Right lobe of liver (tissue), 6 donors: ENCODE results near the gene BCL11B. TPM values are rescaled to one million over a fixed set of nuclear protein-coding genes. Genes with fewer than 3 reads are reported as not detected.

ENCODE experiments used
- ATAC-seq, 4 donors: fragments of 200-7000 bp; cut with Tn5 transposase; one replicate each; pipeline ENCODE4 v1.9.1; 2020; ENCODE audit warnings: mild to moderate bottlenecking in 4 of 4, moderate library complexity in 4 of 4
- DNase-seq, 3 donors: peaks; one replicate each; pipeline ENCODE4 v3.0.0-alpha.2; 2020
- H3K27ac ChIP-seq, 3 donors: fragments of 200-600 bp; one replicate each; pipeline ENCODE4 v1.8.0; 2022
- H3K27me3 ChIP-seq, 2 donors: fragments of 200-600 bp; one replicate each; pipeline ENCODE4 v1.8.0; 2022
- H3K36me3 ChIP-seq, 4 donors: fragments of 200-600 bp; sonication (generic) in 1 of 4; one replicate each; pipeline versions ENCODE4 v1.5.1 to v1.8.0; 2017 to 2022; ENCODE audit warnings: control low read depth in 1 of 4
- H3K4me1 ChIP-seq, 4 donors: fragments of 200-600 bp; sonication (generic) in 1 of 4; one replicate each; pipeline versions ENCODE4 v1.5.1 to v1.8.0; 2017 to 2022; ENCODE audit warnings: control low read depth in 1 of 4
- H3K4me3 ChIP-seq, 3 donors: fragments of 200-600 bp; one replicate each; pipeline ENCODE4 v1.8.0; 2022
- H3K9me3 ChIP-seq, 4 donors: fragments of 200-600 bp; sonication (generic) in 1 of 4; one replicate each; pipeline versions ENCODE4 v1.5.1 to v1.8.0; 2017 to 2022; ENCODE audit warnings: control low read depth in 1 of 4
- POLR2A ChIP-seq: fragments of 450-650 bp; IDR thresholded peaks from one replicate; pipeline ENCODE4 v1.6.1; 2017; ENCODE audit warnings: antibody characterized with exemption, mild to moderate bottlenecking
- WGBS: methylation state at CpG from one replicate; pipeline ENCODE4 v1.1.6; 2018; ENCODE audit warnings: low coverage, low lambda C conversion rate; ENCODE audit not compliant: insufficient coverage; ENCODE audit errors: missing lambda C conversion rate; 5-methylcytosine and 5-hydroxymethylcytosine counted together
- intact Hi-C, 2 donors: fragments of 100-400 bp; cut with DNase I; formaldehyde crosslinking; loops; one replicate each; pipeline versions ENCODE4 v1.11.2 to v1.14.1; 2022
- total RNA-seq, 6 experiments: library from RNA; depleted of rRNA in 2 of 6; stranded (reverse); fragments of >200 nt in 2 of 6; fragmentation: NEBNext Ultra II Directional in 3 of 6; extraction: Animal tissue kit (Norgen Biotek cat#: 25700) in 3 of 6; gene quantifications; one replicate each; pipeline versions ENCODE4 v1.1.0 to v1.2.4, GENCODE V29; 2016 to 2023
- TF ChIP-seq, protein P1 (sequence below), 4 donors: fragments of 200-600 bp in 3 of 4; fragments of 450-650 bp in 1 of 4; IDR thresholded peaks; one replicate each; pipeline versions ENCODE4 v1.5.1 to v1.8.0; 2016 to 2022; ENCODE audit warnings: antibody characterized with exemption in 4 of 4, mild to moderate bottlenecking in 2 of 4
- donor health status: DM: no; HTN: yes; CAD: no.
- donor health status: DM: no; HTN: no; CAD: no.
- donor health status: DM: no; HTN: no; CAD: no.
- donor health status: DM: no; HTN: yes; CAD: no.
- donor health status: DM: no; HTN: yes; CAD: no.

BCL11B gene
- total RNA-seq, 6 experiments from 2014 or later: 0.04 to 0.61 (median 0.24) TPM

DNA sequence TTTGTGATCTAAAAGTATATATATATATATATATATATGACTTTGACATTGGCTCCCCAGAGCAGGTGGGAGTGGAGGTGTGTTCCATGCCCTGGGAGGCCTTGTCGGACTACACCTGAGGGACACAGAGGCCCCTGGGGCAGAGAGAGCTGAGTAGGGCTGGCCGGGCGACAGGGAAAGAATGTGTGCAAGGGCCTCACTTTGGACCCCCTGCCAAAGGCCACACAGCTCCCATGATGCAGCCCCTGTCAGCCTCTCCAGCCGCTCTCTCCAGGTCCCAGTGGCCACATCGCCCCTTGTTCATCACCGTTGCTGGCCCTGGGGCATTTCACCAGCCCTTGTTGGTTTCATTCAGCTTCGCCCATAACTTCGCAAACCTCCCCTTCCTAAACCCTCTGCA lies 123.9 kb downstream of the BCL11B start:
- WGBS: 72% methylated on average over 4 of the region's 8 CpGs
- Histone ChIP-seq H3K27me3 (no peaks in the 10 kb centered on the region), H3K9me3 (no peaks in the 10 kb centered on the region), H3K36me3 (no peaks in the 10 kb centered on the region), H3K27ac (no peak overlapping the region), H3K4me3 (no peak overlapping the region), H3K4me1 (peaks cover 0 to 3% (median 0%) of the 10 kb centered on the region in 4 donors)
- intact Hi-C loops: no loop called here
- ATAC-seq (no peak), DNase-seq (no peak)
- TF ChIP-seq POLR2A: no peak
- TF ChIP-seq, protein P1, sequence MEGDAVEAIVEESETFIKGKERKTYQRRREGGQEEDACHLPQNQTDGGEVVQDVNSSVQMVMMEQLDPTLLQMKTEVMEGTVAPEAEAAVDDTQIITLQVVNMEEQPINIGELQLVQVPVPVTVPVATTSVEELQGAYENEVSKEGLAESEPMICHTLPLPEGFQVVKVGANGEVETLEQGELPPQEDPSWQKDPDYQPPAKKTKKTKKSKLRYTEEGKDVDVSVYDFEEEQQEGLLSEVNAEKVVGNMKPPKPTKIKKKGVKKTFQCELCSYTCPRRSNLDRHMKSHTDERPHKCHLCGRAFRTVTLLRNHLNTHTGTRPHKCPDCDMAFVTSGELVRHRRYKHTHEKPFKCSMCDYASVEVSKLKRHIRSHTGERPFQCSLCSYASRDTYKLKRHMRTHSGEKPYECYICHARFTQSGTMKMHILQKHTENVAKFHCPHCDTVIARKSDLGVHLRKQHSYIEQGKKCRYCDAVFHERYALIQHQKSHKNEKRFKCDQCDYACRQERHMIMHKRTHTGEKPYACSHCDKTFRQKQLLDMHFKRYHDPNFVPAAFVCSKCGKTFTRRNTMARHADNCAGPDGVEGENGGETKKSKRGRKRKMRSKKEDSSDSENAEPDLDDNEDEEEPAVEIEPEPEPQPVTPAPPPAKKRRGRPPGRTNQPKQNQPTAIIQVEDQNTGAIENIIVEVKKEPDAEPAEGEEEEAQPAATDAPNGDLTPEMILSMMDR (IDR thresholded peaks at IDR 0.05): no peak

DNA sequence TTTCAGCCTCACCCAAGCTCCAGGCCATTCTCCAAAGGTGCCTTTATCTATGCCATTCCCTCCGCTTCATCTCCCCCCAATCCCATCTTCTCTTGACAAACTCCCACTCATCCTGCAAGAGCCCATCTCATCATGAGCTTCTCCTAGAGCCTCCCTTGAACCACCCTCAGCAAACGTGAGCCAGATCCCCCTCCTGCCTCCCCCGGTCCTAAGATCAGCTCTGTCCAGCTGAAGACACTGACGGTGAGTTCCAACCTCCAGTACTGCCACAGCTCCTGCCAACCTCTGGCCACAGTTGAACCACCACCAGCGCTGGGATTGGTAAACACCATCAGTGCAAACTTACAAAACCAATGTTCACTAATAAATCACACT lies 124.6 kb downstream of the BCL11B start:
- no peak for ATAC-seq
- no peak for TF ChIP-seq POLR2A
- TF ChIP-seq, protein P1 (IDR thresholded peaks at IDR 0.05): no peak

DNA sequence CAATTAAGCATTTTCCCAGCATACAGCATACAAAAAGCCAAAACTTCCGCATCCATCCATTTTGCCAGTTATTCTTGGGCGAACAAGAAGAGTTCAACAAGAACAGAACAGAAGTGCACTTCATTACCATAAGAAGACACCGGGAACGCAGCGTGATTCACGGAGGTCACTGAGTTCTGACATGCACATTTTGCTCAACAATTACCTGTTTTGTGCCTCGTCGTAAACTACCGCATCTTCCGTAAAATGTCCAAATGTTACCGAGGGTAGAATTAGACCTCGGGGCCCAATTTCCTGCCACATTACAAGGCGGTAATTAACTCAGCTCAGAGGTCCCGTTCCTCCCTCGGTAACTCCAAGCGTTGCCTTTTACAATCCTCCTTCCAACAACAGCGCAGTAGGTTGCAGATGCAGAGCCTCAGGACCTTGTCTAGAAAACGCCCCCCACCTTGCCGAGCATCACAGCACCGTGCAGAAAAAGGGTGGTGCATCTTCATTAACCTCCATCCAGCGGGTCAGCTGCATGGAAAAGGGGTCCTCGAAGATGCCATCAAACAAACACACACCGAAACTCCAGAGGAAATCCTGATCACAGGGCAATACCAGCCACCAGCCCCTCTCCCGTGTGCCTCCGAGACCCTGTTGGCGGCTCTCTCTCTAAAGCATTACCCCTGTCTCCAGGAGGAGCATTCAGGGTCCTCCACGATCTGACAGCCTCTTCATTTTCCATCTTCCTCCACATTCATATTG lies 125.2 kb downstream of the BCL11B start:
- no peaks in the 10 kb centered on the region for H3K27me3 ChIP-seq
- no peaks in the 10 kb centered on the region for H3K9me3 ChIP-seq
- no peak for TF ChIP-seq POLR2A
- TF ChIP-seq, protein P1 (IDR thresholded peaks at IDR 0.05): no peak
- 68% methylated on average over 21 of the region's 27 CpGs for WGBS
- intact Hi-C loops: no loop called here
- no peaks in the 10 kb centered on the region for H3K4me1 ChIP-seq
- H3K27ac ChIP-seq: no peak overlapping the region
- no peak for ATAC-seq
- no peak overlapping the region for H3K4me3 ChIP-seq
- no peaks in the 10 kb centered on the region for H3K36me3 ChIP-seq
- no peak for DNase-seq

More for the DNA sequence above, 124.6 kb downstream of the BCL11B start:
- intact Hi-C loops: no loop called here
- no peaks in the 10 kb centered on the region for H3K36me3 ChIP-seq
- no peak for DNase-seq
- no peaks in the 10 kb centered on the region for H3K4me1 ChIP-seq
- H3K4me3 ChIP-seq: no peak overlapping the region
- no peaks in the 10 kb centered on the region for H3K9me3 ChIP-seq
- H3K27me3 ChIP-seq: no peaks in the 10 kb centered on the region
- WGBS: 60% methylated on average over 5 of the region's 5 CpGs
- no peak overlapping the region for H3K27ac ChIP-seq

DNA sequence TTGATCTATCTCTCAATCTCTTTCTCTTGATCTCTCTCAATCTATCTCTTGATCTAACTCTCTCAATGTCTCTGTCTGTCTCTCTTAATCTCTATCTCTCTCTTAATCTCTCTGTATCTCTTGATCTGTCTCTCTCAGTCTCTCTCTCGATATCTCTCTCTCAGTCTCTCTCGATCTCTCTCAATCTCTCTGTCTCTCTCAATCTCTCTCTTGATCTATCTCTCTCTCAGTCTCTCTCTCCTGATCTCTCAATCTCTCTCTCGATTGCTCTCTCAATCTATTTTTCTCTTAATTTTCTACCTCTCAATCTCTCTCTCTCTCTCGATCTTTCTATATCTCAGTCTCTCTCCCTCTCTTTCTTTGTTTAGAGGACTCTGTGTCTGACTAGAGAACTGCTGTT lies 126.7 kb downstream of the BCL11B start:
- intact Hi-C loops: no loop called here
- Histone ChIP-seq H3K36me3 (no peaks in the 10 kb centered on the region), H3K4me3 (no peak overlapping the region), H3K27me3 (no peaks in the 10 kb centered on the region), H3K9me3 (no peaks in the 10 kb centered on the region), H3K27ac (no peak overlapping the region), H3K4me1 (no peaks in the 10 kb centered on the region)
- ATAC-seq (no peak), DNase-seq (no peak)
- TF ChIP-seq, protein P1 (IDR thresholded peaks at IDR 0.05): no peak
- TF ChIP-seq POLR2A: no peak
- 73% methylated on average over 4 of the region's 4 CpGs for WGBS
